DND-41 (cell line): ENCODE data around the gene WDR7.

Experiments used
- ATAC-seq: fragments of 200-7000 bp; cut with Tn5 transposase; 3 replicates; pipeline ENCODE4 v1.9.1; 2021; ENCODE audit warnings: low read depth; ENCODE audit not compliant: insufficient read depth
- DNase-seq: peaks from one replicate; pipeline ENCODE4 v3.0.0-alpha.2; 2020
- H2AFZ ChIP-seq: 2 replicates; pipeline ENCODE4 v1.6.0; 2012; ENCODE audit warnings: low read depth, low read length
- H3K27ac ChIP-seq: 2 replicates; pipeline ENCODE4 v1.5.1; 2012; ENCODE audit warnings: low read length, inconsistent platforms
- H3K27me3 ChIP-seq: fragments of 200-600 bp; sonication (generic); 2 replicates; pipeline ENCODE4 v1.6.0; 2012; ENCODE audit warnings: low read length, mild to moderate bottlenecking, inconsistent platforms; ENCODE audit not compliant: insufficient read depth, poor library complexity
- H3K36me3 ChIP-seq: 2 replicates; pipeline ENCODE4 v1.5.1; 2012; ENCODE audit warnings: low read length, inconsistent platforms; ENCODE audit not compliant: insufficient read depth
- H3K4me1 ChIP-seq: 2 replicates; pipeline ENCODE4 v1.5.1; 2012; ENCODE audit warnings: mild to moderate bottlenecking, low read length; ENCODE audit not compliant: insufficient read depth
- H3K4me2 ChIP-seq: 2 replicates; pipeline ENCODE4 v1.6.0; 2012; ENCODE audit warnings: mild to moderate bottlenecking, moderate library complexity, low read length, inconsistent platforms; ENCODE audit not compliant: insufficient read depth
- H3K4me3 ChIP-seq, 2 experiments: fragments of 200-600 bp in 1 of 2; shearing (Covaris generic) in 1 of 2; 2 replicates each; pipeline ENCODE4 v1.5.1; 2012 to 2016; ENCODE audit warnings: inconsistent platforms in 2 of 2, low read length in 2 of 2, mild to moderate bottlenecking in 2 of 2, low read depth in 1 of 2, moderate library complexity in 1 of 2
- H3K79me2 ChIP-seq: 2 replicates; pipeline ENCODE4 v1.6.0; 2012; ENCODE audit warnings: low read length, inconsistent platforms; ENCODE audit not compliant: insufficient read depth
- H3K9ac ChIP-seq: 2 replicates; pipeline ENCODE4 v1.6.0; 2012; ENCODE audit warnings: low read depth, mild to moderate bottlenecking, inconsistent platforms, low read length, moderate library complexity
- H3K9me3 ChIP-seq: 2 replicates; pipeline ENCODE4 v1.5.1; 2012; ENCODE audit warnings: low read length, moderate library complexity, mild to moderate bottlenecking, inconsistent platforms; ENCODE audit not compliant: insufficient read depth, severe bottlenecking
- H4K20me1 ChIP-seq: 2 replicates; pipeline ENCODE4 v1.6.0; 2012; ENCODE audit warnings: low read length; ENCODE audit not compliant: insufficient read depth
- CTCF ChIP-seq: IDR thresholded peaks from 2 replicates; pipeline ENCODE4 v1.5.1; 2012; ENCODE audit warnings: borderline replicate concordance, low read length, moderate library complexity, mild to moderate bottlenecking; ENCODE audit not compliant: poor library complexity, severe bottlenecking; ENCODE audit errors: extremely low read depth
- EZH2 ChIP-seq: IDR thresholded peaks from 3 replicates; pipeline ENCODE4 v1.6.1; 2012; ENCODE audit warnings: borderline replicate concordance, low read depth, mild to moderate bottlenecking, moderate library complexity, low read length, inconsistent platforms; ENCODE audit not compliant: severe bottlenecking

Gene WDR7

GRCh38 chr18:56903686-56904085 is 252.5 kb downstream of the WDR7 start:
- Histone ChIP-seq H3K4me1 (peaks cover 12% of the 10 kb centered on the region), H3K9me3 (no peaks in the 10 kb centered on the region), H3K27ac (no peak overlapping the region), H3K36me3 (no peaks in the 10 kb centered on the region), H4K20me1 (no peaks in the 10 kb centered on the region), H3K4me3 (no peak overlapping the region), H3K27me3 (no peaks in the 10 kb centered on the region), H2AFZ (no peak overlapping the region), H3K79me2 (no peaks in the 10 kb centered on the region), H3K4me2 (no peak overlapping the region), H3K9ac (no peak overlapping the region)
- DNase-seq, result no peak
- ATAC-seq, result no peak
- TF ChIP-seq EZH2, result no peak
- no peak for TF ChIP-seq CTCF

GRCh38 chr18:56907771-56908170 is 256.6 kb downstream of the WDR7 start:
- no peaks in the 10 kb centered on the region for H3K36me3 ChIP-seq
- no peak overlapping the region for H3K9ac ChIP-seq
- no peaks in the 10 kb centered on the region for H3K79me2 ChIP-seq
- H2AFZ ChIP-seq, result no peak overlapping the region
- no peaks in the 10 kb centered on the region for H4K20me1 ChIP-seq
- TF ChIP-seq EZH2 (no peak), CTCF (no peak)
- no peaks in the 10 kb centered on the region for H3K27me3 ChIP-seq
- H3K4me3 ChIP-seq, result no peak overlapping the region
- H3K4me1 ChIP-seq, result no peaks in the 10 kb centered on the region
- no peak overlapping the region for H3K27ac ChIP-seq
- DNase-seq (no peak), ATAC-seq (no peak)
- no peak overlapping the region for H3K4me2 ChIP-seq
- H3K9me3 ChIP-seq, result no peaks in the 10 kb centered on the region

DNA sequence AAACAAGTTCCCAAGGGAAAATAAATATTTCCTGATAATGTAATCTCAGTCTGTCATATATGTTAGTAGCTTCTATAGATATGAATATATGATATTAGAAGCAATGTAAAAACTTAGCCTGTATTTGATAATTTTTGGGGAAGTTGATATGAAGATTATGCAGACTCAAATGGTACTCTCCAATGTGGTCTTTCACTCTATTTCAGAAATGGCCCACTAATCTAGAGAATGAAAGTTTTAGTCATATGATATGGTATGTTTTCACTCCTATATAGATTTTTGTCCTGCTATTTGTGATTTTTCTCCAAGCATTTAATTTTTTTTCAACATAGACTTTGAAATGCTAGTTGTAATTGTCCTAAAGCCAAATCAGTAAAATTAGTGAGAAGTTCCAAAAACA is 259.1 kb downstream of the WDR7 start:
- Histone ChIP-seq H3K79me2 (no peaks in the 10 kb centered on the region), H3K9me3 (no peaks in the 10 kb centered on the region), H3K4me2 (no peak overlapping the region), H3K9ac (no peak overlapping the region), H2AFZ (no peak overlapping the region), H4K20me1 (no peaks in the 10 kb centered on the region), H3K27me3 (no peaks in the 10 kb centered on the region), H3K4me3 (no peak overlapping the region), H3K27ac (no peak overlapping the region), H3K4me1 (no peaks in the 10 kb centered on the region), H3K36me3 (no peaks in the 10 kb centered on the region)
- no peak for ATAC-seq
- DNase-seq, result no peak
- TF ChIP-seq EZH2 (no peak), CTCF (no peak)

GRCh38 chr18:56910967-56911366 is 259.8 kb downstream of the WDR7 start:
- H3K4me2 ChIP-seq, result no peak overlapping the region
- ATAC-seq, result no peak
- DNase-seq, result no peak
- no peaks in the 10 kb centered on the region for H3K4me1 ChIP-seq
- H3K9ac ChIP-seq, result no peak overlapping the region
- no peak overlapping the region for H3K27ac ChIP-seq
- H3K36me3 ChIP-seq, result no peaks in the 10 kb centered on the region
- no peaks in the 10 kb centered on the region for H3K27me3 ChIP-seq
- H4K20me1 ChIP-seq, result no peaks in the 10 kb centered on the region
- H2AFZ ChIP-seq, result no peak overlapping the region
- TF ChIP-seq EZH2 (no peak), CTCF (no peak)
- no peaks in the 10 kb centered on the region for H3K79me2 ChIP-seq
- H3K4me3 ChIP-seq, result no peak overlapping the region
- H3K9me3 ChIP-seq, result no peaks in the 10 kb centered on the region
